Skin of body (tissue), 2 donors: ENCODE results near the gene ERVFRD-1. TPM values are rescaled to one million over a fixed set of nuclear protein-coding genes. Genes with fewer than 3 reads are reported as not detected.

Experiments
- DNase-seq: peaks from one replicate; lab custom pipeline; 2025; lab: John Stamatoyannopoulos, UW
- total RNA-seq: library from RNA; depleted of rRNA; stranded (reverse); fragments of >200 nt; gene quantifications from one replicate; pipeline ENCODE4 v1.2.3, GENCODE V29; 2014

Gene ERVFRD-1
- 0.10 TPM for total RNA-seq

DNA sequence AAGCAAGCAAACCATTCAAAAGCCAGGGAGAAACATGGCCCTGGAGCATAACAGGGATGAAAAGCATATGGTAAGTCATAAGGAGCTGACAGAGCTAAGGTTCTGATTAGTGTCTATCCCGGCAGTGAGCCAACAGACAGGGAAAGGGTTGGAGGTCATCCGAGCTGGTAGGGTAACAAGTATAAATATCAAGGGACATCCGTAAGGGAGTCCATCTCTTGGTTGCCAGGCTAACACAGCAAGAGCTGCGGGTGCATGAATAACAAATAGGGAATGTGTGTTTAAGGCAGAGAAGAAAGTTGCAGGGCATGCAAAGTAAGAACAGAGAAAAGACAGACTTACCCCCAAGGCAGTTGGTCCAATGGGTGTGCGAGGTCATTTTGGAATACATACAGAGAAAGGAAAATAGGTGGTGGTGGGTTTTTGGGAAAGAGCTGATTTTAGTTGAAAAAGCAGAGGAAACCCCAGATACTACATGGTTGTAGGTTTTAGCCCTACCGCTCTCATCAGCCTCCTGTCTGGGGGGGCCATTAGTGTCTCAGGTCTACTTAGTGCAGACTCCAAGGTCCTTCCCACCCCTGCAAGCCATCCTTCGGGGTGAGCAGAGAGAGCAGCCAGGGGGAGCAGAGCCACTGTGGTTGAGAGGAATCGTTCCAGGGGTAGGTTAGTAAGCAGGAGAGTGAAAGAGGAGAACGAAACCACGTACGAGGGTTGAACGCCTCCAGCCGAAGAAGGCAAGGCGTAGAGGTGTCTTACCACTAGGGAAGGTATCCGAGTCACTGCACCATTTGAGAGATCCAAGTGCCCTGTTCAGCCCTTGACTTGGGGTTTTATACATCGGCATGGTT is at the start of gene ERVFRD-1:
ERVFRD-1 (minus strand) TSS at position 805 of the 848 bp plus-strand sequence. CDS start 6,415 bp downstream, outside the sequence.
- DNase-seq = no peak

- no peak for DNase-seq
These were observed 48.7 kb upstream of the ERVFRD-1 start for GRCh38 chr6:11160199-11160598.

GRCh38 chr6:11155589-11155988 is 44.1 kb upstream of the ERVFRD-1 start:
- DNase-seq = no peak

GRCh38 chr6:11153447-11153846 is 41.9 kb upstream of the ERVFRD-1 start:
- no peak for DNase-seq

DNA sequence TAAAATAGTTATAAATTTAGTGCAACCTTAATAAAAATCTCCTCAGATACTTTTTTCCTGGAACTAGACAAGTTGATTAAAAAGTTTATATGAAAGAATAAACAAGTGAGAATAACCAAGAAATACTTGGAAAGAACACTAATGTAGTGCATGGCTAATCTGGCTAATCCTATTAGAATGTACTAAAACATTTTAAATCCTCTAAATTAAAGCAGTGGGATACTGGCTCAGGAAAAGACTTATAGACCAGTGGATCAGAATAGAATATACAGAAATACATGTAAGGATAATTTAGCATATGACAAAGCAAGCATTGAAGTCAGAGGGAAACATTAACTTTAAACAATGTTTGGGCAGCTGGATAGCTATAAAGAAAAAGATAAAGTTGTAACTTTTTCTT is 41.1 kb upstream of the ERVFRD-1 start:
- no peak for DNase-seq

DNA sequence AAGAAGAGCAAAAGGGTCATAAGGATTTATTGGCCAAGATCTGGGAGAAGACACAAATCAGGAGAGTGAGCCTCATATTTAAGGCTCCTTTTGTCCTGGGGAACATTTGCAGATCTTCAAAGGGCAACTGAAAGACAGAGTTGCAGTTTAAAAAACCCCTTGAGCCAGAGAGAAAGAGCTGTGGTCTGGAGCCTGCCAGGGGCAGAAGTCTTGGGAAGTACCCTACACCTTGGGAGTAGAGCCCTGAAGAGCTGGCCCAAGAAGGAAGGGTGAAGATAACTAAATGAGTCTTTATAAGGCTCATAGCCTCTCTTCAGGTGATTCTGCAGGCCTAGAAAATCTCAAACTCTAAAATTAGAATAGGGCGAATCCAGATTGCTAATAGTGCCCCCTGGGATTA is 40.0 kb upstream of the ERVFRD-1 start:
- DNase-seq = no peak

- DNase-seq = no peak
These were observed 38.0 kb upstream of the ERVFRD-1 start for GRCh38 chr6:11149551-11149950.

- DNase-seq = no peak
These were observed 34.7 kb upstream of the ERVFRD-1 start for GRCh38 chr6:11146117-11146826.

- DNase-seq = peak; percentile 43
These were observed 32.9 kb upstream of the ERVFRD-1 start for GRCh38 chr6:11144393-11144851.

- no peak for DNase-seq
These were observed 32.2 kb upstream of the ERVFRD-1 start for GRCh38 chr6:11143394-11144371.

DNA sequence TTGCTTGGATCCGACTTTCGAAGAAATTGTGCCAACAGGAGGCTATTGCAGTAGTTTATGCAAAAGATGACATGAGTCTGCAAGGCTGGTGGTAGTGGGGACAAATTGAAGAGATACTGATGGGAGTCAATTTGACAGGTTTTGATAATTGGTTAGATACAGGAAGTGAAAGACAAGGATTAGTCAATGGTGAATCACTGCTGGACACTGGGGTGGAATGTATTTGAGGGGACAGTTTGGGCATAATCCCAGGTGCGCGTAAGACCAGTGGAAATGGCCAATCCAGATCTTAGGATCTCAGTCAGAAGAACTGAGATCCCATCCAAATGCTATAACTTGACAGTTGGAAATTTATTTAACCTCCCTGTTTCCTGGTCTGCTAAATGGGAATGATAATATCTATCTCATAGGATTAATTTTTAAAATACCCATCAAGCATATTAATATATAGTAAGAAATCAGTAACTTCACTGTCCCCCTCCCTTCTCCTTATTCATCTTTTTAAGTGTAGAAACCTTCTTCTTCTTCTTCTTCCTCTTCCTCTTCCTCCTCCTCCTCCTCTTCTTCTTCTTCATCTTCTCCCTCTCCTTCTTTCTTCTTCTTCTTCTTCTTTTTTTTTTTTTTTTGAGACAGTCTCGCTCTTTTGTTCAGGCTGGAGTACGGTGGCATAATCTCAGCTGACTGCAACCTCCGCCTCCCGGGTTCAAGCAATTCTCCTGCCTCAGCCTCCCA is 30.9 kb upstream of the ERVFRD-1 start:
- DNase-seq = no peak

- DNase-seq = no peak
These were observed 29.8 kb upstream of the ERVFRD-1 start for GRCh38 chr6:11141295-11141694.

GRCh38 chr6:11140056-11140455 is 28.5 kb upstream of the ERVFRD-1 start:
- no peak for DNase-seq

DNA sequence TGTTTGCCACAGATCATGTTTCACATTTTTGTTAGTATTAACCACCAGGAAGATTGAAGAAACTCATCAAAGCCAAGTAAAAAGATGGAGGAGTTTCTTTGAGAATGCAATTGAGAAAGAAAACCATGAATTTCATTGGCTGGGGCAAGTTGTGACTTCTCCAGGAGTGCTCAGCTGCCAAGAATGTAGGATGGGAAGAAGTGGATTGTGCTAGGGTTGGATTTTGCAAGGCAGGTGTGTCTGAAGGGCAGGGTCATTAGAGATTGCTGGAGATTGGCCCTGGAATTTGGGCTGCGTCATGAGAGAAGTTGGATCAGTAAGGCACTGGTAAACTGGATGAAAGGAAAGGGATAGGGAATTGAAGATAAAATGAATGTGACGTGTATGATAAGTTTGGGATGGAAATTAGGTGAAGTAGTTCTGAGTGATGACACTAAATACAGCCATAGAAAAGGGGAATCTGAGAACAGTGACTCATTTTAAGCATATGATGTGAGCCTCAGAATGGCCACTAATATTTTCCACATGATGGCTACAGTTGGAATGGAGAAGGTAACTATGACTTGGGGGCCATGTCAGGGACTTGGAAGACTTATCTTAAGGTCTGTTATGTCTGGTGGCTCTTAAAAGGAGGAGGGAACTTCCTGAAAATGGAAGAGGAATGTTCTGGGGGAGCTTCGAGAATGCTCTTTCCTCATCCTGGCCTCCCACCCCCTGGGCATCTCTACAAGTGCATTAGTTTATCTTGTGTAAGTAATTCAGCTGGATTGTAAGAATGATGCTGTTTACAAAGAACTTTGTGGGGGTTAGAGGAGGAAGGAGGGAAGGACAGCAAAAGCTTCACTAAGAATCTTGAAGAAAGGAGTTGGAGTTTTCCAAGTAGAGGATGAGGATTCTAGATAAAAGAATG is 27.8 kb upstream of the ERVFRD-1 start:
- DNase-seq = no peak

DNA sequence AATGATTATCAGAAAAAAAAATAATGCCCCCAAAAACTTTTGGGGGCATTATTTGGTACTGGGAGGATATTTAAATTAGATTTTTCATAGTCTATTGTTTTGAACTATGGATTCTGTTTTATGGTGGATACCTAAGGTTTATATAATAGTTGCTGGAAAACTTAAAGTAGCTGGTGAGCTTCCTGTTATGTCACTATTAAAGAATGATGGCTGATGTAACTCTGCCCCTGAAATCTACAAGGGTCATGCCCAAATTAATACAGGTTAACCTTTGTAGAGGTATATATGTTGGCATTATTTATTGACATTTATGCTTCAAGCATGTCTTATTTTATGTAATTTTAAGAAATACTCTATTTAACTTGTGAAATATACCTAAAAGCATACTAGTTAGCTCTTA is 25.3 kb upstream of the ERVFRD-1 start:
- DNase-seq = no peak

GRCh38 chr6:11133281-11133680 is 21.8 kb upstream of the ERVFRD-1 start:
- DNase-seq = no peak

DNA sequence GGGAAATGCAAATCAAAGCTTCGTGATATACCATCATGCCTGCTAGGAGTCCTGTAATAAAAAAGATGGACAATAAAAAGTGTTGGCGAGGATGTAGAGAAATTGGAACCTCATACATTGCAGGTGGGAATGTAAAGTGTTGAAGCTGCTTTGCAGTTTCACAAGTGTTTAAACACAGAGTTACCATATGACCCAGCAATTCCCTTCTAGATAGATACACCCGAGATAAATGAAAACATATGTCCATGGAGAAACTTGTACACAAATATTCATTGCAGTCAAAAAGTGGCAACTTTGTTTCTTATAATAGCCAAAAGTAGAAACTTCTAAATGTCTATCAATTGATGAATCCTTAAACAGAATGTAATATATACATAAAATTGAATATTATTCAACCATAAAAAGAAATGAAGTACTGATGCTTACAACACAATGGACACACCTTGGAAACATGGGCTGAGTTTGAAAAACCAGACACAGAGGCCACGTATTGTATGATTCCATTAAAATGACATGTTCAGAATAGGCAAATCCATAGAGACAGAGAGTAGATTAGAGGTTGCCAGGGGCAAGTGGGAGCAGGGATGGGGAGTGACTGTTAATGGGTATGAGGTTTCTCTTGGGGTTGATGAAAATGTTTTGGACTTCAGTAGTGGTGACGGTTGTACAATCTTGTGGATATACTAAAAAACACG is 20.8 kb upstream of the ERVFRD-1 start:
- DNase-seq = no peak

GRCh38 chr6:11130605-11131004 is 19.1 kb upstream of the ERVFRD-1 start:
- no peak for DNase-seq
